PC-9 (cell line): ENCODE measurements around the gene SBF1. TPM values are rescaled to one million over a fixed set of nuclear protein-coding genes. Genes with fewer than 3 reads are reported as not detected.

Source experiments
- BruUV-seq: library from RNA; stranded (reverse); fragments of 400-500 nt; replicated peaks from 2 replicates; lab custom pipeline; 2021; lab: Mats Ljungman, UMichigan
- CTCF ChIA-PET: fragments of 300-600 bp; sonication (Branson Sonifier 250); formaldehyde crosslinking; loops from one replicate; lab custom pipeline; 2022; ENCODE audit warnings: antibody characterized with exemption; lab: Charles Lee
- POLR2A ChIA-PET: fragments of 300-600 bp; sonication (Branson Sonifier 250); formaldehyde crosslinking; loops from one replicate; lab custom pipeline; 2022; ENCODE audit warnings: antibody characterized with exemption; ENCODE audit not compliant: unreplicated experiment; lab: Charles Lee
- DNase-seq, 2 experiments: peaks; one replicate each; pipeline versions ENCODE4 v3.0.0 to v3.0.0-alpha.2; 2015 to 2022; ENCODE audit warnings: mixed read lengths in 1 of 2
- H2AFZ ChIP-seq: fragments of 200-600 bp; sonication (generic); 2 replicates; pipeline ENCODE4 v1.8.1; 2017; ENCODE audit warnings: antibody characterized with exemption
- H3F3A ChIP-seq: fragments of 200-600 bp; sonication (generic); 2 replicates; pipeline ENCODE4 v1.8.1; 2017; ENCODE audit warnings: antibody characterized with exemption, mild to moderate bottlenecking, low read depth; ENCODE audit not compliant: insufficient read depth
- H3K27ac ChIP-seq: fragments of 200-600 bp; sonication (generic); 2 replicates; pipeline ENCODE4 v1.6.1; 2016; ENCODE audit warnings: mixed run types
- H3K27me3 ChIP-seq: fragments of 200-600 bp; sonication (generic); 2 replicates; pipeline ENCODE4 v1.6.1; 2016; ENCODE audit warnings: low read depth, mixed run types; ENCODE audit not compliant: insufficient read depth
- H3K36me3 ChIP-seq: fragments of 200-600 bp; sonication (generic); 2 replicates; pipeline ENCODE4 v1.6.1; 2016; ENCODE audit warnings: low read depth, mixed run types
- H3K4me1 ChIP-seq: fragments of 200-600 bp; sonication (generic); replicated peaks from 2 replicates; pipeline ENCODE4 v1.6.1; 2016; ENCODE audit warnings: mixed run types; ENCODE audit not compliant: insufficient read depth
- H3K4me2 ChIP-seq: fragments of 200-600 bp; sonication (generic); 2 replicates; pipeline ENCODE4 v1.6.1; 2017; ENCODE audit warnings: mixed run types
- H3K4me3 ChIP-seq: fragments of 200-600 bp; sonication (generic); 2 replicates; pipeline ENCODE4 v1.6.1; 2016; ENCODE audit warnings: mixed run types
- H3K79me2 ChIP-seq: fragments of 200-600 bp; sonication (generic); 2 replicates; pipeline ENCODE4 v1.6.1; 2017; ENCODE audit warnings: low read depth, mixed run types
- H3K9me2 ChIP-seq: fragments of 200-600 bp; sonication (generic); 2 replicates; pipeline ENCODE4 v1.8.1; 2017; ENCODE audit warnings: mild to moderate bottlenecking; ENCODE audit not compliant: insufficient read depth
- H3K9me3 ChIP-seq: fragments of 200-600 bp; sonication (generic); 2 replicates; pipeline ENCODE4 v1.8.1; 2016; ENCODE audit warnings: low read depth; ENCODE audit not compliant: insufficient read depth
- H4K20me1 ChIP-seq: fragments of 200-600 bp; sonication (generic); 2 replicates; pipeline ENCODE4 v1.8.1; 2017; ENCODE audit not compliant: insufficient read depth
- CTCF ChIP-seq: fragments of 200-600 bp; sonication (generic); conservative IDR thresholded peaks from 2 replicates; pipeline ENCODE4 v1.6.1; 2017; ENCODE audit warnings: mixed run types, antibody characterized with exemption, mild to moderate bottlenecking, moderate library complexity
- EZH2 ChIP-seq: fragments of 200-600 bp; sonication (generic); IDR thresholded peaks from 2 replicates; pipeline ENCODE4 v1.8.0; 2017; ENCODE audit warnings: antibody characterized with exemption, low read depth
- intact Hi-C: fragments of 100-400 bp; cut with micrococcal nuclease; formaldehyde crosslinking; loops from one replicate; pipeline ENCODE4 v1.10.0; 2022; ENCODE audit not compliant: unreplicated experiment
- total RNA-seq: library from RNA; stranded (reverse); gene quantifications from 2 replicates; pipeline ENCODE4 v1.2.3, GENCODE V29; 2021

The SBF1 gene
- total RNA-seq, 1 experiment from 2014 or later = 85.2 TPM

GRCh38 chr22:50447576-50448551, 27.0 kb downstream of the SBF1 start:
- TF ChIP-seq CTCF (no peak), EZH2 (no peak)
- H3K27ac ChIP-seq = no peak overlapping the region
- peaks cover 61% of the 10 kb centered on the region for H4K20me1 ChIP-seq
- no peak overlapping the region for H3K4me2 ChIP-seq
- ChIA-PET CTCF (interaction anchor here (0.6 kb wide), 1 partner anchor 62 kb away, joined by 6 read pairs; no protein-coding TSS in a partner anchor), POLR2A (no interaction called here)
- H3F3A ChIP-seq = peaks cover 89% of the 10 kb centered on the region
- no peaks in the 10 kb centered on the region for H3K9me2 ChIP-seq
- no TSS peak for BruUV-seq
- peaks cover 14% of the 10 kb centered on the region for H3K4me1 ChIP-seq
- DNase-seq = no peak
- H3K4me3 ChIP-seq = no peak overlapping the region
- no peak overlapping the region for H2AFZ ChIP-seq
- no peaks in the 10 kb centered on the region for H3K79me2 ChIP-seq
- intact Hi-C loops = no loop called here
- H3K9me3 ChIP-seq = no peaks in the 10 kb centered on the region
- no peaks in the 10 kb centered on the region for H3K27me3 ChIP-seq
- peaks cover 23% of the 10 kb centered on the region; the same call in 1 of the 2 replicates for H3K36me3 ChIP-seq

- peaks cover 14% of the 10 kb centered on the region for H3K4me1 ChIP-seq
- BruUV-seq = no TSS peak
- H4K20me1 ChIP-seq = peaks cover 56% of the 10 kb centered on the region
- no peak overlapping the region for H3K4me3 ChIP-seq
- no peak overlapping the region for H2AFZ ChIP-seq
- no peak overlapping the region for H3K4me2 ChIP-seq
- H3K27ac ChIP-seq = no peak overlapping the region
- no peaks in the 10 kb centered on the region for H3K27me3 ChIP-seq
- no peaks in the 10 kb centered on the region for H3K79me2 ChIP-seq
- H3F3A ChIP-seq = peaks cover 86% of the 10 kb centered on the region
- no peaks in the 10 kb centered on the region for H3K9me2 ChIP-seq
- H3K9me3 ChIP-seq = no peaks in the 10 kb centered on the region
- TF ChIP-seq CTCF (no peak), EZH2 (no peak)
- H3K36me3 ChIP-seq = peaks cover 23% of the 10 kb centered on the region; the same call in 1 of the 2 replicates
- POLR2A ChIA-PET = no interaction called here
- CTCF ChIA-PET = no interaction called here
- intact Hi-C loops = no loop called here
- DNase-seq = no peak
Measured at GRCh38 chr22:50446708-50447575, 27.9 kb downstream of the SBF1 start.
